Chondrocyte (in vitro differentiated cells): ENCODE results near the gene NHERF2. TPM values are rescaled to one million over a fixed set of nuclear protein-coding genes. Genes with fewer than 3 reads are reported as not detected.

Source experiments
- DNase-seq: peaks from one replicate; pipeline ENCODE4 v3.0.0; 2021; ENCODE audit warnings: mixed read lengths, low spot score
- H3K27ac Mint-ChIP-seq: one replicate; pipeline ENCODE4 v1.8.0; 2021; ENCODE audit warnings: mild to moderate bottlenecking, moderate library complexity, mixed read lengths; ENCODE audit not compliant: unreplicated experiment
- H3K27me3 Mint-ChIP-seq: 2 replicates; pipeline ENCODE4 v1.8.0; 2021; ENCODE audit warnings: low read depth, mixed read lengths
- H3K36me3 Mint-ChIP-seq: 2 replicates; pipeline ENCODE4 v1.8.0; 2021; ENCODE audit warnings: low read depth, mixed read lengths
- H3K4me1 Mint-ChIP-seq: 2 replicates; pipeline ENCODE4 v1.8.0; 2021; ENCODE audit warnings: low read depth, mild to moderate bottlenecking, mixed read lengths
- H3K4me3 Mint-ChIP-seq: one replicate; pipeline ENCODE4 v1.8.0; 2021; ENCODE audit warnings: mild to moderate bottlenecking, moderate library complexity, mixed read lengths; ENCODE audit not compliant: unreplicated experiment
- H3K9me3 Mint-ChIP-seq: 2 replicates; pipeline ENCODE4 v1.8.0; 2021; ENCODE audit warnings: low read depth, mixed read lengths
- CTCF ChIP-seq: fragments of 200-600 bp; sonication (generic); IDR thresholded peaks from 2 replicates; pipeline ENCODE4 v1.5.0; 2021; ENCODE audit warnings: antibody characterized with exemption, mild to moderate bottlenecking, moderate library complexity
- total RNA-seq: library from RNA; stranded (reverse); gene quantifications from 3 replicates; pipeline ENCODE4 v1.2.1, GENCODE V29; 2021

Gene NHERF2
- total RNA-seq, 1 donor from 2014 or later, result 87.0 TPM

- TF ChIP-seq CTCF, result no peak
- DNase-seq, result no peak
Observed at GRCh38 chr16:2001456-2002355, 25.0 kb upstream of the NHERF2 start.

GRCh38 chr16:2002406-2003230 is 24.1 kb upstream of the NHERF2 start:
- TF ChIP-seq CTCF, result no peak
- no peaks in the 10 kb centered on the region for H3K27me3 Mint-ChIP-seq
- peaks cover 8% of the 10 kb centered on the region for H3K36me3 Mint-ChIP-seq
- H3K27ac Mint-ChIP-seq, result no peak overlapping the region
- H3K4me3 Mint-ChIP-seq, result no peak overlapping the region
- H3K9me3 Mint-ChIP-seq, result no peaks in the 10 kb centered on the region
- no peak for DNase-seq
- peaks cover 30% of the 10 kb centered on the region for H3K4me1 Mint-ChIP-seq

More at GRCh38 chr16:2001456-2002355, 25.0 kb upstream of the NHERF2 start:
- no peak overlapping the region for H3K4me3 Mint-ChIP-seq
- peaks cover 21% of the 10 kb centered on the region for H3K4me1 Mint-ChIP-seq
- peaks cover 11% of the 10 kb centered on the region for H3K36me3 Mint-ChIP-seq
- H3K27me3 Mint-ChIP-seq, result no peaks in the 10 kb centered on the region
- H3K9me3 Mint-ChIP-seq, result no peaks in the 10 kb centered on the region
- H3K27ac Mint-ChIP-seq, result no peak overlapping the region

DNA sequence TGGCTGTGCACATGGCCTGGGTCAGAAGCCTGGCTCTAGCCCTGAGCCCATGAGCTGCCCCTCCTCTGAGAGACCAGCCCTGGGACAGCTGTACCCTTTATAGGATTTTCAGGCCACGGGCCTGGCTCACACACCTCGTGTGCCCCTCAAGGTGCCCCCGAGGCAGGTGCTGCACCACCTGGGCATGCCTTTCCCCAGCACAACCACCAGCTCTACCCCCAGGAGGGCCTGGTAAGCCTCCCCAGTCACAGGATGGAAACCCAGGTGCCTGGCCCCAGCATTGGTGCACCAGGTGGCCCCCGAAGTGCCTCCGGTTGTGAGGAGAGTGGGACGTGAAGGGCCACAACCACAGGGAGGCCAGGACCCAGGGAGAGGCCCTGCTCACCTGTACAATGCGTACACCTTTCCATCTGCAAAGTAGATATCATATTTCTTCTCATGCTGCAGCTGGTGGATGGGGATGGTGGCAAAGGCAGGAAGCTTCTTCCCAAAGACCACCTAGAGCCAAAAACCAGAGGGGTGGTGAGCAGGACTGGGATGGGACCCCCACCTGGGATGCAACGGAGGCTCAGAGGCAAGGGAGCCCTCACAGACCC is 23.4 kb upstream of the NHERF2 start:
- no peak overlapping the region for H3K4me3 Mint-ChIP-seq
- no peaks in the 10 kb centered on the region for H3K27me3 Mint-ChIP-seq
- peaks cover 7% of the 10 kb centered on the region for H3K36me3 Mint-ChIP-seq
- DNase-seq, result no peak
- H3K9me3 Mint-ChIP-seq, result no peaks in the 10 kb centered on the region
- TF ChIP-seq CTCF, result no peak
- no peak overlapping the region for H3K27ac Mint-ChIP-seq
- H3K4me1 Mint-ChIP-seq, result peaks cover 35% of the 10 kb centered on the region

GRCh38 chr16:2003827-2004641 is 22.7 kb upstream of the NHERF2 start:
- H3K4me1 Mint-ChIP-seq, result peaks cover 40% of the 10 kb centered on the region
- DNase-seq, result no peak
- no peaks in the 10 kb centered on the region for H3K27me3 Mint-ChIP-seq
- peak; percentile 95 for TF ChIP-seq CTCF
- H3K36me3 Mint-ChIP-seq, result peaks cover 6% of the 10 kb centered on the region
- peak overlapping the region; percentile 49 for H3K27ac Mint-ChIP-seq
- no peaks in the 10 kb centered on the region for H3K9me3 Mint-ChIP-seq
- H3K4me3 Mint-ChIP-seq, result no peak overlapping the region
